Endothelial cell of umbilical vein (primary cell): ENCODE measurements around the gene NOTCH3. TPM values are rescaled to one million over a fixed set of nuclear protein-coding genes. Genes with fewer than 3 reads are reported as not detected.

Experiments
- BruUV-seq: library from RNA; stranded (reverse); fragments of 400-500 nt; replicated peaks from 2 replicates; lab custom pipeline; 2021; lab: Mats Ljungman, UMichigan
- CTCF ChIA-PET: fragments of 300-600, 350-600 bp; sonication (Branson Sonifier 250); formaldehyde crosslinking; loops from one replicate; lab custom pipeline; 2021; ENCODE audit warnings: antibody characterized with exemption, inconsistent platforms; lab: Charles Lee
- POLR2A ChIA-PET: fragments of 300-600, 350-600 bp; sonication (Branson Sonifier 250); formaldehyde crosslinking; loops from one replicate; lab custom pipeline; 2021; ENCODE audit warnings: antibody characterized with exemption, inconsistent platforms; lab: Charles Lee
- DNase-seq: peaks from one replicate; pipeline ENCODE4 v3.0.0-alpha.2; 2011; ENCODE audit warnings: low read depth, low spot score
- FAIRE-seq: peaks from 2 replicates; lab custom pipeline; 2011; peaks lifted over from hg19 to GRCh38; lab: Jason Lieb, UNC
- H2AFZ ChIP-seq: 2 replicates; pipeline ENCODE4 v1.6.0; 2012; ENCODE audit warnings: low read depth, low read length, control low read depth, inconsistent platforms
- H3K27ac ChIP-seq: 2 replicates; pipeline ENCODE4 v1.5.1; 2011; ENCODE audit warnings: low read depth, mild to moderate bottlenecking, control low read depth, low read length, moderate library complexity; ENCODE audit not compliant: insufficient read depth
- H3K27me3 ChIP-seq, 2 experiments: 2 replicates each; pipeline versions ENCODE4 v1.6.0 to v1.6.1; 2011; ENCODE audit warnings: low read length in 2 of 2, mixed read lengths in 1 of 2; ENCODE audit not compliant: control insufficient read depth in 2 of 2, insufficient read depth in 2 of 2
- H3K36me3 ChIP-seq, 2 experiments: 2 replicates in 1 of 2; 3 replicates in 1 of 2; pipeline ENCODE4 v1.5.1; 2011; ENCODE audit warnings: low read length in 2 of 2, mild to moderate bottlenecking in 1 of 2, moderate library complexity in 1 of 2; ENCODE audit not compliant: control insufficient read depth in 2 of 2, insufficient read depth in 2 of 2; ENCODE audit errors: extremely low read depth in 1 of 2
- H3K4me1 ChIP-seq: 3 replicates; pipeline ENCODE4 v1.5.1; 2011; ENCODE audit warnings: mild to moderate bottlenecking, low read length; ENCODE audit not compliant: control insufficient read depth, insufficient read depth; ENCODE audit errors: extremely low read depth
- H3K4me2 ChIP-seq: 2 replicates; pipeline ENCODE4 v1.6.1; 2011; ENCODE audit warnings: low read length, control low read depth, mixed read lengths; ENCODE audit not compliant: insufficient read depth
- H3K4me3 ChIP-seq, 3 experiments: fragments of 200-600 bp in 1 of 3; sonication (generic), shearing (Covaris generic) in 1 of 3; replicated peaks in 1 of 3; 2 replicates each; pipeline ENCODE4 v1.5.1; 2011 to 2016; ENCODE audit warnings: control low read depth in 3 of 3, low read length in 3 of 3, mild to moderate bottlenecking in 2 of 3, inconsistent platforms in 1 of 3, low read depth in 1 of 3, moderate library complexity in 1 of 3; ENCODE audit not compliant: insufficient read depth in 1 of 3
- H3K79me2 ChIP-seq: 2 replicates; pipeline ENCODE4 v1.6.0; 2012; ENCODE audit warnings: low read length, inconsistent platforms; ENCODE audit not compliant: control insufficient read depth, insufficient read depth
- H3K9ac ChIP-seq: replicated peaks from 2 replicates; pipeline ENCODE3; 2011; ENCODE audit warnings: low read length, control low read depth; ENCODE audit not compliant: insufficient read depth; ENCODE audit errors: extremely low read depth
- H3K9me1 ChIP-seq: replicated peaks from 3 replicates; pipeline ENCODE4 v1.6.0; 2011; ENCODE audit warnings: mild to moderate bottlenecking, low read length; ENCODE audit not compliant: control insufficient read depth, insufficient read depth; ENCODE audit errors: extremely low read depth
- H3K9me3 ChIP-seq: replicated peaks from 2 replicates; pipeline ENCODE4 v1.5.1; 2012; ENCODE audit warnings: low read length, inconsistent platforms; ENCODE audit not compliant: control insufficient read depth, insufficient read depth
- H4K20me1 ChIP-seq: replicated peaks from 2 replicates; pipeline ENCODE3; 2011; ENCODE audit warnings: mild to moderate bottlenecking, low read length; ENCODE audit not compliant: control insufficient read depth, insufficient read depth; ENCODE audit errors: extremely low read depth
- EZH2 ChIP-seq: IDR thresholded peaks from 2 replicates; pipeline ENCODE4 v1.6.1; 2012; ENCODE audit warnings: borderline replicate concordance, low read depth, mild to moderate bottlenecking, moderate library complexity, low read length, inconsistent platforms; ENCODE audit not compliant: severe bottlenecking
- FOS ChIP-seq: IDR thresholded peaks from 2 replicates; pipeline ENCODE4 v1.6.1; 2011; ENCODE audit warnings: mild to moderate bottlenecking, low read length, moderate library complexity, borderline replicate concordance; ENCODE audit not compliant: insufficient read depth
- GATA2 ChIP-seq: IDR thresholded peaks from 2 replicates; pipeline ENCODE4 v1.7.0; 2011; ENCODE audit warnings: low read depth, mild to moderate bottlenecking, moderate library complexity, mixed read lengths, low read length; ENCODE audit not compliant: insufficient read length, insufficient read depth
- JUN ChIP-seq: IDR thresholded peaks from 2 replicates; pipeline ENCODE4 v1.6.1; 2011; ENCODE audit warnings: borderline replicate concordance, low read depth; ENCODE audit not compliant: insufficient read length, insufficient read depth
- MYC ChIP-seq: IDR thresholded peaks from one replicate; pipeline ENCODE4 v1.6.1; 2011; ENCODE audit warnings: mild to moderate bottlenecking, low read depth, low read length
- POLR2A ChIP-seq: IDR thresholded peaks from 2 replicates; pipeline ENCODE4 v1.6.1; 2012; ENCODE audit warnings: low read depth, mild to moderate bottlenecking, control low read depth, low read length
- POLR2AphosphoS5 ChIP-seq: IDR thresholded peaks from 2 replicates; pipeline ENCODE4 v1.6.1; 2012; ENCODE audit warnings: low read depth, mild to moderate bottlenecking, control low read depth, low read length, moderate library complexity; ENCODE audit not compliant: insufficient read depth
- dilution Hi-C: fragments of 300-500 bp; cut with MboI; formaldehyde crosslinking; loops from one replicate; pipeline ENCODE4 v1.15.0; 2019; ENCODE audit warnings: low sequenced_read_pairs; ENCODE audit not compliant: extremely low pct_ligation_motif_present
- intact Hi-C: fragments of 100-400 bp; cut with micrococcal nuclease; formaldehyde crosslinking; loops from one replicate; pipeline ENCODE4 v1.10.0; 2022
- polyA plus RNA-seq, 4 experiments: library from polyadenylated mRNA; depleted of rRNA in 3 of 4; stranded (reverse) in 3 of 4; unstranded in 1 of 4; fragments of >200 nt; gene quantifications; 2 replicates each; pipeline versions ENCODE4 v1.2.1 to v1.2.3, GENCODE V29; 2011 to 2012; ENCODE audit warnings: missing spikeins in 1 of 4
- total RNA-seq: library from RNA; stranded (reverse); gene quantifications from 2 replicates; pipeline ENCODE4 v1.2.3, GENCODE V29; 2021
- TF ChIP-seq, protein P1 (sequence below), 2 donors: IDR thresholded peaks; 1 replicate in 1 of 2; 2 replicates in 1 of 2; pipeline ENCODE4 v1.5.1; 2011; ENCODE audit warnings: low read length in 2 of 2, mild to moderate bottlenecking in 2 of 2, moderate library complexity in 2 of 2, control low read depth in 1 of 2, inconsistent platforms in 1 of 2, low read depth in 1 of 2; ENCODE audit not compliant: insufficient read depth in 1 of 2; ENCODE audit errors: extremely low read depth in 1 of 2
- TF ChIP-seq, protein P2 (sequence below): IDR thresholded peaks from 2 replicates; pipeline ENCODE4 v1.6.1; 2011; ENCODE audit not compliant: insufficient read depth, insufficient read length

NOTCH3 gene
- total and polyA plus RNA-seq, 2 donors (not counting 3 experiments of a cell fraction or from before 2014, with no cell fraction given): 0.63 to 1.5 TPM

- Histone ChIP-seq H2AFZ (no peak overlapping the region), H3K9me1 (no peaks in the 10 kb centered on the region), H3K27ac (no peak overlapping the region), H4K20me1 (no peaks in the 10 kb centered on the region), H3K27me3 (no peaks in the 10 kb centered on the region), H3K9me3 (no peaks in the 10 kb centered on the region), H3K4me2 (no peak overlapping the region), H3K4me1 (peaks cover 8% of the 10 kb centered on the region), H3K4me3 (no peak overlapping the region), H3K36me3 (peaks cover 33 to 49% of the 10 kb centered on the region in 2 experiments), H3K9ac (no peak overlapping the region), H3K79me2 (peaks cover 19% of the 10 kb centered on the region)
- DNase-seq (no peak), FAIRE-seq (no peak)
- dilution Hi-C loops: no loop called here
- CTCF ChIA-PET: interaction anchor here (1.8 to 3.3 kb wide), 2 partner anchors 10 to 12 kb away, joined by 4 to 24 read pairs; no protein-coding TSS in a partner anchor
- no peak for TF ChIP-seq JUN
- TF ChIP-seq GATA2: no peak
- TF ChIP-seq FOS: no peak
- intact Hi-C loops: no loop called here
- POLR2A ChIA-PET: interaction anchor here (1.5 kb wide), 1 partner anchor 13 kb away, joined by 4 read pairs; no protein-coding TSS in a partner anchor
- no TSS peak for BruUV-seq
Measured at GRCh38 chr19:15111758-15112157, 89.0 kb downstream of the NOTCH3 start.

- no peak overlapping the region for H3K4me2 ChIP-seq
- POLR2A ChIA-PET: no interaction called here
- intact Hi-C loops: no loop called here
- peaks cover 8% of the 10 kb centered on the region for H3K4me1 ChIP-seq
- H3K27me3 ChIP-seq: no peaks in the 10 kb centered on the region
- CTCF ChIA-PET: interaction anchor here (0.7 to 0.8 kb wide), 2 partner anchors 9 to 44 kb away, joined by 3 read pairs; no protein-coding TSS in a partner anchor
- no peaks in the 10 kb centered on the region for H4K20me1 ChIP-seq
- DNase-seq (no peak), FAIRE-seq (no peak)
- TF ChIP-seq JUN (no peak), GATA2 (no peak), POLR2A (no peak), POLR2AphosphoS5 (no peak), MYC (no peak), EZH2 (no peak), FOS (no peak)
- TF ChIP-seq, protein P1, sequence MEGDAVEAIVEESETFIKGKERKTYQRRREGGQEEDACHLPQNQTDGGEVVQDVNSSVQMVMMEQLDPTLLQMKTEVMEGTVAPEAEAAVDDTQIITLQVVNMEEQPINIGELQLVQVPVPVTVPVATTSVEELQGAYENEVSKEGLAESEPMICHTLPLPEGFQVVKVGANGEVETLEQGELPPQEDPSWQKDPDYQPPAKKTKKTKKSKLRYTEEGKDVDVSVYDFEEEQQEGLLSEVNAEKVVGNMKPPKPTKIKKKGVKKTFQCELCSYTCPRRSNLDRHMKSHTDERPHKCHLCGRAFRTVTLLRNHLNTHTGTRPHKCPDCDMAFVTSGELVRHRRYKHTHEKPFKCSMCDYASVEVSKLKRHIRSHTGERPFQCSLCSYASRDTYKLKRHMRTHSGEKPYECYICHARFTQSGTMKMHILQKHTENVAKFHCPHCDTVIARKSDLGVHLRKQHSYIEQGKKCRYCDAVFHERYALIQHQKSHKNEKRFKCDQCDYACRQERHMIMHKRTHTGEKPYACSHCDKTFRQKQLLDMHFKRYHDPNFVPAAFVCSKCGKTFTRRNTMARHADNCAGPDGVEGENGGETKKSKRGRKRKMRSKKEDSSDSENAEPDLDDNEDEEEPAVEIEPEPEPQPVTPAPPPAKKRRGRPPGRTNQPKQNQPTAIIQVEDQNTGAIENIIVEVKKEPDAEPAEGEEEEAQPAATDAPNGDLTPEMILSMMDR (IDR thresholded peaks at IDR 0.05; ENCODE audit: extremely low read depth in 1 of 2, insufficient read depth in 1 of 2, low read depth in 1 of 2, low read length in 2 of 2): no peak
- TF ChIP-seq, protein P2, sequence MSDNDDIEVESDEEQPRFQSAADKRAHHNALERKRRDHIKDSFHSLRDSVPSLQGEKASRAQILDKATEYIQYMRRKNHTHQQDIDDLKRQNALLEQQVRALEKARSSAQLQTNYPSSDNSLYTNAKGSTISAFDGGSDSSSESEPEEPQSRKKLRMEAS: no peak
- H3K27ac ChIP-seq: no peak overlapping the region
- no peaks in the 10 kb centered on the region for H3K9me3 ChIP-seq
- BruUV-seq: no TSS peak
- dilution Hi-C loops: no loop called here
- no peak overlapping the region for H3K4me3 ChIP-seq
- no peak overlapping the region for H3K9ac ChIP-seq
- peaks cover 19% of the 10 kb centered on the region for H3K79me2 ChIP-seq
- no peak overlapping the region for H2AFZ ChIP-seq
- H3K9me1 ChIP-seq: no peaks in the 10 kb centered on the region
- peaks cover 31 to 39% of the 10 kb centered on the region in 2 experiments for H3K36me3 ChIP-seq
Measured at GRCh38 chr19:15110418-15110815, 90.4 kb downstream of the NOTCH3 start.
